ENCODE results near the gene SPEM3. TPM values are rescaled to one million over a fixed set of nuclear protein-coding genes. Genes with fewer than 3 reads are reported as not detected.

Gene SPEM3
- total and polyA plus RNA-seq, 4 donors: not detected

GRCh38 chr17:7441266-7441665 is 12.6 kb downstream of the SPEM3 start:
- H3K36me3 ChIP-seq (ENCODE audit: control insufficient read depth in 4 of 4, insufficient read depth in 4 of 4, low read length in 4 of 4): no peaks in the 10 kb centered on the region
- DNase-seq (no peak), ATAC-seq (ENCODE audit: insufficient read depth, low FRiP score) (no peak)
- peaks cover 0 to 34% (median 16%) of the 10 kb centered on the region in 5 donors for H3K4me1 ChIP-seq (ENCODE audit: control insufficient read depth in 5 of 5, insufficient read depth in 5 of 5, low read length in 5 of 5)
- no peak overlapping the region for H3K27ac ChIP-seq (ENCODE audit: low read depth in 1 of 2, low read length in 1 of 2)
- H3K4me3 ChIP-seq: no peak overlapping the region
- WGBS, 2 donors: 74 to 79% methylated on average over 7 of the region's 7 CpGs
- no peaks in the 10 kb centered on the region for H3K9me3 ChIP-seq (ENCODE audit: control insufficient read depth in 4 of 4, insufficient read depth in 3 of 4, low read length in 3 of 4)
- TF ChIP-seq CTCF (IDR thresholded peaks at IDR 0.05; ENCODE audit: control extremely low read depth, extremely low read depth): no peak
- H3K9ac ChIP-seq (ENCODE audit: insufficient read depth in 1 of 2, low read length in 2 of 2): no peak overlapping the region
- H3K27me3 ChIP-seq (ENCODE audit: control insufficient read depth in 3 of 3, insufficient read depth in 3 of 3, low read length in 2 of 3): peaks cover 0 to 45% (median 42%) of the 10 kb centered on the region in 3 donors

- Histone ChIP-seq H3K4me3 (no peak overlapping the region), H3K36me3 (ENCODE audit: control insufficient read depth in 4 of 4, insufficient read depth in 4 of 4, low read length in 4 of 4) (no peaks in the 10 kb centered on the region), H3K27ac (ENCODE audit: low read depth in 1 of 2, low read length in 1 of 2) (no peak overlapping the region), H3K9ac (ENCODE audit: insufficient read depth in 1 of 2, low read length in 2 of 2) (no peak overlapping the region), H3K9me3 (ENCODE audit: control insufficient read depth in 4 of 4, insufficient read depth in 3 of 4, low read length in 3 of 4) (no peaks in the 10 kb centered on the region), H3K4me1 (ENCODE audit: control insufficient read depth in 5 of 5, insufficient read depth in 5 of 5, low read length in 5 of 5) (peaks cover 0 to 31% (median 14%) of the 10 kb centered on the region in 5 donors), H3K27me3 (ENCODE audit: control insufficient read depth in 3 of 3, insufficient read depth in 3 of 3, low read length in 2 of 3) (peaks cover 0 to 50% (median 44%) of the 10 kb centered on the region in 3 donors)
- WGBS, 2 donors: 95 to 96% methylated on average over 2 of the region's 2 CpGs
- no peak for ATAC-seq (ENCODE audit: insufficient read depth, low FRiP score)
- no peak for DNase-seq
- TF ChIP-seq CTCF (IDR thresholded peaks at IDR 0.05; ENCODE audit: control extremely low read depth, extremely low read depth): no peak
Measured at GRCh38 chr17:7442142-7442541, 13.5 kb downstream of the SPEM3 start.

GRCh38 chr17:7443499-7444485 is 15.1 kb downstream of the SPEM3 start:
- H3K4me3 ChIP-seq: no peak overlapping the region
- ATAC-seq (ENCODE audit: insufficient read depth, low FRiP score) (no peak), DNase-seq (no peak)
- H3K27me3 ChIP-seq (ENCODE audit: control insufficient read depth in 3 of 3, insufficient read depth in 3 of 3, low read length in 2 of 3): peaks cover 0 to 48% (median 46%) of the 10 kb centered on the region in 3 donors
- no peak overlapping the region for H3K27ac ChIP-seq (ENCODE audit: low read depth in 1 of 2, low read length in 1 of 2)
- H3K4me1 ChIP-seq (ENCODE audit: control insufficient read depth in 5 of 5, insufficient read depth in 5 of 5, low read length in 5 of 5): peaks cover 0 to 20% (median 7%) of the 10 kb centered on the region in 5 donors
- H3K9ac ChIP-seq (ENCODE audit: insufficient read depth in 1 of 2, low read length in 2 of 2): no peak overlapping the region
- 82 to 87% methylated on average over 7 of the region's 7 CpGs for WGBS, 2 donors
- H3K36me3 ChIP-seq (ENCODE audit: control insufficient read depth in 4 of 4, insufficient read depth in 4 of 4, low read length in 4 of 4): no peaks in the 10 kb centered on the region
- TF ChIP-seq CTCF (IDR thresholded peaks at IDR 0.05; ENCODE audit: control extremely low read depth, extremely low read depth): no peak
- H3K9me3 ChIP-seq (ENCODE audit: control insufficient read depth in 4 of 4, insufficient read depth in 3 of 4, low read length in 3 of 4): no peaks in the 10 kb centered on the region

Measured in lung (tissue), 12 donors.